Calu3 (cell line): ENCODE measurements around the gene ARHGAP24. TPM values are rescaled to one million over a fixed set of nuclear protein-coding genes. Genes with fewer than 3 reads are reported as not detected.

Experiments used
- BruUV-seq: library from RNA; stranded (reverse); fragments of 400-500 nt; replicated peaks from 2 replicates; lab custom pipeline; 2021; lab: Mats Ljungman, UMichigan
- CTCF ChIA-PET: fragments of 300-600 bp; sonication (Branson Sonifier 250); formaldehyde crosslinking; loops from one replicate; lab custom pipeline; 2022; ENCODE audit warnings: antibody characterized with exemption; lab: Charles Lee
- DNase-seq: peaks from one replicate; pipeline ENCODE4 v3.0.0; 2022
- H3K27ac Mint-ChIP-seq: one replicate; pipeline ENCODE4 v1.8.0; 2022; ENCODE audit warnings: mixed read lengths; ENCODE audit not compliant: unreplicated experiment
- H3K27me3 Mint-ChIP-seq: one replicate; pipeline ENCODE4 v1.8.0; 2022; ENCODE audit warnings: mixed read lengths; ENCODE audit not compliant: unreplicated experiment
- H3K36me3 Mint-ChIP-seq: one replicate; pipeline ENCODE4 v1.8.0; 2022; ENCODE audit warnings: mild to moderate bottlenecking, moderate library complexity, mixed read lengths; ENCODE audit not compliant: insufficient read depth, unreplicated experiment
- H3K4me1 Mint-ChIP-seq: one replicate; pipeline ENCODE4 v1.8.0; 2022; ENCODE audit warnings: mild to moderate bottlenecking, low read depth, mixed read lengths; ENCODE audit not compliant: unreplicated experiment
- H3K4me3 Mint-ChIP-seq: one replicate; pipeline ENCODE4 v1.8.0; 2022; ENCODE audit warnings: mild to moderate bottlenecking, low read depth, moderate library complexity, mixed read lengths; ENCODE audit not compliant: unreplicated experiment
- H3K9me3 Mint-ChIP-seq: one replicate; pipeline ENCODE4 v1.8.0; 2022; ENCODE audit warnings: low read depth, mixed read lengths; ENCODE audit not compliant: unreplicated experiment
- intact Hi-C: fragments of 100-400 bp; cut with micrococcal nuclease; formaldehyde crosslinking; loops from one replicate; pipeline ENCODE4 v1.10.0; 2022; ENCODE audit not compliant: unreplicated experiment
- total RNA-seq: library from RNA; stranded (reverse); gene quantifications from 2 replicates; pipeline ENCODE4 v1.2.3, GENCODE V29; 2022
- TF ChIP-seq, protein P1 (sequence below): fragments of 200-600 bp; IDR thresholded peaks from one replicate; pipeline ENCODE4 v1.8.0; 2022; ENCODE audit warnings: antibody characterized with exemption; ENCODE audit not compliant: unreplicated experiment

The ARHGAP24 gene
- total RNA-seq, 1 experiment from 2014 or later = 10.2 TPM

DNA sequence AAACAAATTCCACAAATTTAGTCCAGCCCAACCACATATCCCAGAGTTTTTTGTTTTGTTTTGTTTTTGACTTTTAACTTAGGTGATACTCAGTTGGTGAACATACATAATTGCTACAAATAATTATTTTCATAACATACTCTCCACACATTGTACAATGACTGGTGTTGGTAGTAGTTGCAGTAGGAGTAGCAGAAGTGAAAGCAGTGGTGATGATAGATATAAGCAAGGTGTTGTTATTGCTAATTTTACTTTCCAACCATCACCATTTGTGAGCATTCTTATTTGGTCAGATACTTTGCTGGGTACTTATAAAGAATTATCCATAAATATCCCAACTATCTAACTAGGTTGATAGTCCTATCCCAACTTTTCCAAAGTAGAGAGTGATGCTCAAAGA lies 47.3 kb downstream of the ARHGAP24 start:
- Mint-ChIP-seq H3K27me3 (no peaks in the 10 kb centered on the region), H3K4me3 (no peak overlapping the region), H3K36me3 (no peaks in the 10 kb centered on the region), H3K9me3 (no peaks in the 10 kb centered on the region), H3K4me1 (peaks cover 7% of the 10 kb centered on the region), H3K27ac (no peak overlapping the region)
- CTCF ChIA-PET = no interaction called here
- DNase-seq = no peak
- TF ChIP-seq, protein P1, sequence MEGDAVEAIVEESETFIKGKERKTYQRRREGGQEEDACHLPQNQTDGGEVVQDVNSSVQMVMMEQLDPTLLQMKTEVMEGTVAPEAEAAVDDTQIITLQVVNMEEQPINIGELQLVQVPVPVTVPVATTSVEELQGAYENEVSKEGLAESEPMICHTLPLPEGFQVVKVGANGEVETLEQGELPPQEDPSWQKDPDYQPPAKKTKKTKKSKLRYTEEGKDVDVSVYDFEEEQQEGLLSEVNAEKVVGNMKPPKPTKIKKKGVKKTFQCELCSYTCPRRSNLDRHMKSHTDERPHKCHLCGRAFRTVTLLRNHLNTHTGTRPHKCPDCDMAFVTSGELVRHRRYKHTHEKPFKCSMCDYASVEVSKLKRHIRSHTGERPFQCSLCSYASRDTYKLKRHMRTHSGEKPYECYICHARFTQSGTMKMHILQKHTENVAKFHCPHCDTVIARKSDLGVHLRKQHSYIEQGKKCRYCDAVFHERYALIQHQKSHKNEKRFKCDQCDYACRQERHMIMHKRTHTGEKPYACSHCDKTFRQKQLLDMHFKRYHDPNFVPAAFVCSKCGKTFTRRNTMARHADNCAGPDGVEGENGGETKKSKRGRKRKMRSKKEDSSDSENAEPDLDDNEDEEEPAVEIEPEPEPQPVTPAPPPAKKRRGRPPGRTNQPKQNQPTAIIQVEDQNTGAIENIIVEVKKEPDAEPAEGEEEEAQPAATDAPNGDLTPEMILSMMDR = no peak
- BruUV-seq = no TSS peak
- intact Hi-C loops = no loop called here

DNA sequence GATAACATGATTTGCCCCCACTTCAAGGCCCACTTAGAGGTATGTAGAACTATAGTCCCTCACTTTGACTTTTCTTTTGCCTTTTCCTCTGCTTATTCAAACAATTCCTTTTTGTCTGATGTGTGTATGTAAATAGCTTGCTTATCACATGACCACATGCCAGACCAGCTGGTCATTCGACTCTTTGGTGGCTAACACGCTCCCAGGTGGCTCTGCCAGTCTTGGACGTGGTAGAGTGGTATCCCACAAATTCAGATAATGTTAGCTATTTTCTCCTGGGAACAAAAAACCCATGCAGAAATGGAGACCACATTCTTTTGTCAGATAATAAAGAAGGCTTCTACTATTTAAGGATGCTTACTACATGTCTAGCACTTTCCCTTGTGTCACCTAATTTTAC lies 47.9 kb downstream of the ARHGAP24 start:
- Mint-ChIP-seq H3K27ac (no peak overlapping the region), H3K36me3 (no peaks in the 10 kb centered on the region), H3K27me3 (no peaks in the 10 kb centered on the region), H3K4me3 (no peak overlapping the region), H3K9me3 (no peaks in the 10 kb centered on the region), H3K4me1 (peaks cover 7% of the 10 kb centered on the region)
- CTCF ChIA-PET = no interaction called here
- BruUV-seq = no TSS peak
- intact Hi-C loops = no loop called here
- TF ChIP-seq, protein P1 = no peak
- no peak for DNase-seq

DNA sequence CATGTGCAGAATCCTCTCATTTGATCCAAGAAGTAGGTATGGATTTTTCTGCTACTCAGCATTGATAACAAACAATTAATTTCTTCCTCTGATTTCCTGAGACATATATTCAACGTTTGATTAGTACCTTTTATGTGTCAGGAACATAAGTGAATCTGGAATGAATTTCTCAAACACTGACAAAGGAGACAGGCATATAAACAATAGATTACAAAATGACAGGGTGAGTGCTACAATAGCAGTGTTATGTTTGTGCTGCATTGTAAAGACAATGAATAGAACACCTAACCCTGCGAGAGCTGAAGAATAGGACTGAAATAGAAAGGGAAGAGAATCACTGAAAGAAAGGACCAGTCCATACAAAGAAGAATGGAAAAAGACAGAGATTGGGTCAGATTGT lies 52.9 kb downstream of the ARHGAP24 start:
- Mint-ChIP-seq H3K27me3 (no peaks in the 10 kb centered on the region), H3K27ac (no peak overlapping the region), H3K4me1 (peaks cover 3% of the 10 kb centered on the region), H3K36me3 (no peaks in the 10 kb centered on the region), H3K9me3 (no peaks in the 10 kb centered on the region), H3K4me3 (no peak overlapping the region)
- CTCF ChIA-PET = no interaction called here
- intact Hi-C loops = no loop called here
- TF ChIP-seq, protein P1 = no peak
- BruUV-seq = no TSS peak
- DNase-seq = no peak

DNA sequence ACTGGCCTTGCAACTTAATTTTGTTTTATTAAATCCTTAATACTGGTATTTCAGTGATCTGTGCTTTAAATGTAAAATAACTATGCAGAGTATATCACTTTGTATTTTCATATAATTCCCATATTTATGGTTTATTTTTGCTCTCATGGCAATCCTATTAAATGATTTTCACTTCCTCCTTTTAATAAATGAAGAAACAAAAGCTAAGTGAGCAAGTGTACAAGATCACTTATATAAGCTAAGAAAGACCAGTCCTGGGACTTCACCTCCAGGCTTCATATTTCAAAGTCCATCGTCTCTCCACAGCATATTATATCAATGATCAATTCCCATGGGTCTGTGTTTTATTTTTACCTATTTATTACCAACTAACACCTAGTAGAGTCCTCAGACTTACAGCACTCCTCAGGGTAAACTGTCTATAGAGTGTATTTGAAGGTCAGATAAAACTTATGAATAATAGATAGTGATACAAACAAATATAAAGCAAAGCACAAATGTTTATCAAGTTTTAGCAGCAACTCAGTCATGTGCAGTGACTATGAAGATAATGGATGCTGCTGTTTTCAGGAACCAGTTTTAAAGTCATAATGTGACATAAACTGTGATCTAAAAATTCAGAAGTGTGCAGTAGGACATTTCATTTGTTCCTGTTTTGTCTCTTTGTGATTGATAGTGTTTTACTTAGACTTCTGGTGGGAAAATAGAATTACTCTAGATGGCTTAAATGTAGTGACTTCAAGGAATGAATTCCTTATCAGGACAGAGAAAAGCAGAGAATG lies 56.8 kb downstream of the ARHGAP24 start:
- BruUV-seq = no TSS peak
- CTCF ChIA-PET = no interaction called here
- H3K4me3 Mint-ChIP-seq = no peak overlapping the region

More for the DNA sequence above, 56.8 kb downstream of the ARHGAP24 start:
- intact Hi-C loops = no loop called here
- H3K36me3 Mint-ChIP-seq = no peaks in the 10 kb centered on the region
- DNase-seq = no peak
- H3K27ac Mint-ChIP-seq = no peak overlapping the region
- H3K4me1 Mint-ChIP-seq = no peaks in the 10 kb centered on the region
- H3K9me3 Mint-ChIP-seq = peaks cover 2% of the 10 kb centered on the region
- H3K27me3 Mint-ChIP-seq = no peaks in the 10 kb centered on the region
- TF ChIP-seq, protein P1 = no peak
